GM13976 (cell line): ENCODE data around the gene PLXNA1.

Source experiments
- DNase-seq: peaks from one replicate; pipeline ENCODE4 v3.0.0; 2012; ENCODE audit warnings: low spot score
- in situ Hi-C: fragments of 300-500 bp; cut with MboI; formaldehyde crosslinking; loops from one replicate; pipeline ENCODE4 v1.12.0; 2022; ENCODE audit warnings: low sequenced_read_pairs, mixed read lengths, inconsistent platforms; ENCODE audit not compliant: unreplicated experiment
- TF ChIP-seq, protein P1 (sequence below): IDR thresholded peaks from 2 replicates; pipeline ENCODE4 v1.5.1; 2012; ENCODE audit warnings: borderline replicate concordance, mild to moderate bottlenecking; ENCODE audit not compliant: insufficient read depth; ENCODE audit errors: extremely low read depth, missing control alignments, control extremely low read depth

Gene PLXNA1

DNA sequence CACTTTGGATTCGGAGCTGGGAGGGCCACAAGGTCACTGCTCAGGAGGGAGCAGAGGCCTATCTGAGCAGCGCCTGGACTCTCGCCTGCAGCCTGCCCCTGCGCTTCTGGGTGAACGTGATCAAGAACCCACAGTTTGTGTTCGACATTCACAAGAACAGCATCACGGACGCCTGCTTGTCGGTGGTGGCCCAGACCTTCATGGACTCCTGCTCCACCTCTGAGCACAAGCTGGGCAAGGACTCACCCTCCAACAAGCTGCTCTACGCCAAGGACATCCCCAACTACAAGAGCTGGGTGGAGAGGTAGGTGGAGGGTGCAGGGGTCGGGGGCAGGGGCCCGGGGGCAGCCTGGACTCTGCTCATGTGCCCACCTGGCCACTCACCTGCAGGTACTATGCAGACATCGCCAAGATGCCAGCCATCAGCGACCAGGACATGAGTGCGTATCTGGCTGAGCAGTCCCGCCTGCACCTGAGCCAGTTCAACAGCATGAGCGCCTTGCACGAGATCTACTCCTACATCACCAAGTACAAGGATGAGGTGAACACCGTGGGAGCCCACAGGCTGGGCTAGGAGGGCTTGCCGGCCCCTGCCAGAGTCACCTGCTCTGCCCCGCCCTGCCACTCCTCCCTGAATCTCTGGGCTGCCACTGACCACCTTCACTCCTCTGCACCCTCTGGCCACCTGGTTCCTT, 49.5 kb downstream of the PLXNA1 start:
- TF ChIP-seq, protein P1, sequence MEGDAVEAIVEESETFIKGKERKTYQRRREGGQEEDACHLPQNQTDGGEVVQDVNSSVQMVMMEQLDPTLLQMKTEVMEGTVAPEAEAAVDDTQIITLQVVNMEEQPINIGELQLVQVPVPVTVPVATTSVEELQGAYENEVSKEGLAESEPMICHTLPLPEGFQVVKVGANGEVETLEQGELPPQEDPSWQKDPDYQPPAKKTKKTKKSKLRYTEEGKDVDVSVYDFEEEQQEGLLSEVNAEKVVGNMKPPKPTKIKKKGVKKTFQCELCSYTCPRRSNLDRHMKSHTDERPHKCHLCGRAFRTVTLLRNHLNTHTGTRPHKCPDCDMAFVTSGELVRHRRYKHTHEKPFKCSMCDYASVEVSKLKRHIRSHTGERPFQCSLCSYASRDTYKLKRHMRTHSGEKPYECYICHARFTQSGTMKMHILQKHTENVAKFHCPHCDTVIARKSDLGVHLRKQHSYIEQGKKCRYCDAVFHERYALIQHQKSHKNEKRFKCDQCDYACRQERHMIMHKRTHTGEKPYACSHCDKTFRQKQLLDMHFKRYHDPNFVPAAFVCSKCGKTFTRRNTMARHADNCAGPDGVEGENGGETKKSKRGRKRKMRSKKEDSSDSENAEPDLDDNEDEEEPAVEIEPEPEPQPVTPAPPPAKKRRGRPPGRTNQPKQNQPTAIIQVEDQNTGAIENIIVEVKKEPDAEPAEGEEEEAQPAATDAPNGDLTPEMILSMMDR = no peak
- in situ Hi-C loops = no loop called here
- DNase-seq = no peak
